SU-DHL-6 (cell line): Measurements from ENCODE around the gene SNX10.

Source experiments
- H2AFZ ChIP-seq: fragments of 200-600 bp; sonication (generic); 2 replicates; pipeline ENCODE4 v1.6.1; 2014; ENCODE audit warnings: low read depth, mild to moderate bottlenecking, moderate library complexity, mixed read lengths, antibody characterized with exemption, low read length; ENCODE audit not compliant: severe bottlenecking
- H3F3A ChIP-seq: fragments of 200-600 bp; shearing (Covaris generic); 2 replicates; pipeline ENCODE4 v1.6.0; 2016; ENCODE audit warnings: antibody characterized with exemption, mild to moderate bottlenecking; ENCODE audit not compliant: insufficient read depth
- H3K27ac ChIP-seq: fragments of 200-600 bp; sonication (generic); 2 replicates; pipeline ENCODE4 v1.5.1; 2016; ENCODE audit warnings: low read depth, mild to moderate bottlenecking, low read length, moderate library complexity, mixed read lengths
- H3K27me3 ChIP-seq: fragments of 200-600 bp; sonication (generic), shearing (Covaris generic); 2 replicates; pipeline ENCODE4 v1.6.0; 2014; ENCODE audit warnings: mild to moderate bottlenecking, low read length
- H3K36me3 ChIP-seq: fragments of 200-600 bp; sonication (generic); 2 replicates; pipeline ENCODE4 v1.6.1; 2014; ENCODE audit warnings: mild to moderate bottlenecking, low read length, mixed read lengths
- H3K4me2 ChIP-seq: fragments of 300-600, 200-600 bp; shearing (Covaris generic), sonication (generic); 2 replicates; pipeline ENCODE4 v1.6.0; 2014; ENCODE audit warnings: low read length, low read depth, mild to moderate bottlenecking; ENCODE audit not compliant: poor library complexity, severe bottlenecking
- H3K4me3 ChIP-seq: fragments of 200-600 bp; sonication (generic); 2 replicates; pipeline ENCODE4 v1.5.1; 2014; ENCODE audit warnings: antibody characterized with exemption, low read length, mild to moderate bottlenecking, mixed read lengths; ENCODE audit not compliant: insufficient read depth, poor library complexity, severe bottlenecking
- H3K79me2 ChIP-seq: fragments of 200-600 bp; sonication (generic); 2 replicates; pipeline ENCODE4 v1.6.1; 2014; ENCODE audit warnings: mild to moderate bottlenecking, low read length, moderate library complexity; ENCODE audit not compliant: insufficient read depth
- H3K9ac ChIP-seq: fragments of 200-600 bp; sonication (generic); 2 replicates; pipeline ENCODE4 v1.7.0; 2014; ENCODE audit warnings: mild to moderate bottlenecking, low read length
- H3K9me2 ChIP-seq: fragments of 200-600 bp; sonication (generic); replicated peaks from 2 replicates; pipeline ENCODE4 v1.6.1; 2014; ENCODE audit warnings: low read length; ENCODE audit not compliant: insufficient read depth
- H3K9me3 ChIP-seq: fragments of 200-600 bp; sonication (generic); 2 replicates; pipeline ENCODE4 v1.6.1; 2014; ENCODE audit warnings: low read length, mixed read lengths; ENCODE audit not compliant: insufficient read depth
- H4K20me1 ChIP-seq: fragments of 200-600 bp; sonication (generic); 2 replicates; pipeline ENCODE4 v1.6.1; 2014; ENCODE audit warnings: low read depth, mild to moderate bottlenecking, antibody characterized with exemption, low read length, moderate library complexity, mixed read lengths
- EZH2phosphoT487 ChIP-seq: fragments of 200-600 bp; sonication (generic), shearing (Covaris generic); conservative IDR thresholded peaks from 2 replicates; pipeline ENCODE4 v1.6.1; 2018; ENCODE audit warnings: mild to moderate bottlenecking, antibody characterized with exemption, low read length, moderate library complexity, mixed read lengths
- TF ChIP-seq, protein P1 (sequence below): fragments of 200-600 bp; sonication (generic); IDR thresholded peaks from one replicate; pipeline ENCODE4 v1.5.1; 2017; ENCODE audit warnings: antibody characterized with exemption, mild to moderate bottlenecking, low read length, moderate library complexity; ENCODE audit not compliant: insufficient read depth, poor library complexity, severe bottlenecking

Gene SNX10

DNA sequence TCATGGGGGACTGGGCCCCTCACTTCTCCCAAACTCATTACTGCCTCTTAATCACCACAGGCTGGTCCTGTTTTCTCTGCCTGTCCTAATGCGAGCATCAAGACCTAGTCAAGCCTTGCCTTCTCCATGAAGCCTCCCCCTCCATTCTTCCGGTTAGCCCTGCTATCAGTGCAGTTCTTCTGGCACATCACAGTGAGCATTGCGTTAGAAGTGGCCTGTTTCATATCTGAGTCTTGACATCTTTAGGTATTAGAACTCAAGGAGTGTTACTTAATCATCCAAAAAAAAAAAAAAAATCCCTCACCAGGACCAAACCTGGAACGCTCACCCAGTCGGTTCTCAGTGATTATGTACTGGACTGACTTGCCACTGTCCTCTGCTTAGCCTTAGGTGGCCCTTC, 17.4 kb downstream of the SNX10 start:
- H3K9me3 ChIP-seq: no peaks in the 10 kb centered on the region
- no peaks in the 10 kb centered on the region for H3K9me2 ChIP-seq
- no peaks in the 10 kb centered on the region for H3K27me3 ChIP-seq
- no peak overlapping the region for H3K4me2 ChIP-seq
- H3K9ac ChIP-seq: no peak overlapping the region
- TF ChIP-seq, protein P1, sequence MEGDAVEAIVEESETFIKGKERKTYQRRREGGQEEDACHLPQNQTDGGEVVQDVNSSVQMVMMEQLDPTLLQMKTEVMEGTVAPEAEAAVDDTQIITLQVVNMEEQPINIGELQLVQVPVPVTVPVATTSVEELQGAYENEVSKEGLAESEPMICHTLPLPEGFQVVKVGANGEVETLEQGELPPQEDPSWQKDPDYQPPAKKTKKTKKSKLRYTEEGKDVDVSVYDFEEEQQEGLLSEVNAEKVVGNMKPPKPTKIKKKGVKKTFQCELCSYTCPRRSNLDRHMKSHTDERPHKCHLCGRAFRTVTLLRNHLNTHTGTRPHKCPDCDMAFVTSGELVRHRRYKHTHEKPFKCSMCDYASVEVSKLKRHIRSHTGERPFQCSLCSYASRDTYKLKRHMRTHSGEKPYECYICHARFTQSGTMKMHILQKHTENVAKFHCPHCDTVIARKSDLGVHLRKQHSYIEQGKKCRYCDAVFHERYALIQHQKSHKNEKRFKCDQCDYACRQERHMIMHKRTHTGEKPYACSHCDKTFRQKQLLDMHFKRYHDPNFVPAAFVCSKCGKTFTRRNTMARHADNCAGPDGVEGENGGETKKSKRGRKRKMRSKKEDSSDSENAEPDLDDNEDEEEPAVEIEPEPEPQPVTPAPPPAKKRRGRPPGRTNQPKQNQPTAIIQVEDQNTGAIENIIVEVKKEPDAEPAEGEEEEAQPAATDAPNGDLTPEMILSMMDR: no peak
- no peak for TF ChIP-seq EZH2phosphoT487
- H3K36me3 ChIP-seq: no peaks in the 10 kb centered on the region; the same call in 1 of the 2 replicates
- H3F3A ChIP-seq: peaks cover 15% of the 10 kb centered on the region
- no peak overlapping the region for H3K4me3 ChIP-seq
- H3K27ac ChIP-seq: no peak overlapping the region
- peaks cover 81% of the 10 kb centered on the region for H3K79me2 ChIP-seq
- H4K20me1 ChIP-seq: no peaks in the 10 kb centered on the region
- H2AFZ ChIP-seq: no peak overlapping the region

- Histone ChIP-seq H3K4me2 (no peak overlapping the region), H2AFZ (no peak overlapping the region)
- TF ChIP-seq, protein P1: no peak
- no peak for TF ChIP-seq EZH2phosphoT487
Observed at GRCh38 chr7:26311798-26312197, 20.1 kb downstream of the SNX10 start.

DNA sequence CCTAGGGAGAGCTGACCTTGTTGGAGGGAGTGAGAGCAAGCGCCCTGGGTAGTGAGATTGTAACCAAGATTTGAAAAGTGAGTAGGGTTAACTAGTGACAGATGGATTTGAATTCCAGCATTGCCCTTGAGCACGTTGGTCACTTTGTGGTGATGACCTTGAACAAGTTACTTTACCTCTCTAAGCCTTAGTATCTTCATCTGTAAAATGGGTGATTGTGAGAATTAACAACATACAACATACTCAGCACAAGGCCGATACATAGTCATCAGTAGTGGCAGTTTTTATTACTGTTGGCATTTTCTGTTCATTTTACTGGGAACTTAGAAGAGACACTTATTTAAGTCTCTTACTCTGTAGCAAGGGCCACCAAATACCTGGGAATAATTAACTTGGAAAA, 25.5 kb downstream of the SNX10 start:
- Histone ChIP-seq H3K9me2 (no peaks in the 10 kb centered on the region), H3K79me2 (peaks cover 91% of the 10 kb centered on the region), H3K27ac (no peak overlapping the region), H3K36me3 (peaks cover 12% of the 10 kb centered on the region; the same call in 1 of the 2 replicates), H3K4me3 (no peak overlapping the region), H2AFZ (no peak overlapping the region), H3K4me2 (no peak overlapping the region), H3K9ac (no peak overlapping the region), H3K9me3 (no peaks in the 10 kb centered on the region), H3F3A (peaks cover 31% of the 10 kb centered on the region), H4K20me1 (0 out of 2 replicates have a peak, but pooled peaks cover 6% of the 10 kb centered on the region), H3K27me3 (no peaks in the 10 kb centered on the region)
- TF ChIP-seq, protein P1: no peak
- TF ChIP-seq EZH2phosphoT487: no peak

More at GRCh38 chr7:26311798-26312197, 20.1 kb downstream of the SNX10 start:
- H3K9me3 ChIP-seq: no peaks in the 10 kb centered on the region
- H3K79me2 ChIP-seq: peaks cover 82% of the 10 kb centered on the region
- H3K27me3 ChIP-seq: no peaks in the 10 kb centered on the region
- H4K20me1 ChIP-seq: no peaks in the 10 kb centered on the region
- H3K4me3 ChIP-seq: no peak overlapping the region
- 0 out of 2 replicates have a peak overlapping the region, but pooled peaks have one; percentile 3 for H3K27ac ChIP-seq
- H3K9me2 ChIP-seq: no peaks in the 10 kb centered on the region
- peaks cover 24% of the 10 kb centered on the region for H3F3A ChIP-seq
- no peak overlapping the region for H3K9ac ChIP-seq
- no peaks in the 10 kb centered on the region; the same call in 1 of the 2 replicates for H3K36me3 ChIP-seq
